22Rv1 (cell line): ENCODE measurements around the gene MYRIP.

Experiments used
- CTCF ChIP-seq: fragments of 450-650 bp; IDR thresholded peaks from 2 replicates; pipeline ENCODE4 v1.5.1; 2017; ENCODE audit warnings: mild to moderate bottlenecking
- ZFX ChIP-seq: fragments of 450-650 bp; IDR thresholded peaks from 2 replicates; pipeline ENCODE4 v1.6.1; 2017; ENCODE audit warnings: antibody characterized with exemption, borderline replicate concordance

- TF ChIP-seq CTCF: no peak
- no peak for TF ChIP-seq ZFX
Observed at GRCh38 chr3:40071683-40072238, 262.4 kb downstream of the MYRIP start.
